Stimulated activated CD8-positive, alpha-beta memory T cell treated with anti-CD3 and anti-CD28 coated beads, Interleukin-7, amount 100 ng/mL, for 4 hours (primary cell): ENCODE data around the gene STIMATE.

Source experiments
- DNase-seq, 2 donors: peaks; one replicate each; pipeline ENCODE4 v3.0.0-alpha.2; 2020; ENCODE audit warnings: low read depth in 2 of 2

Gene STIMATE

GRCh38 chr3:52841981-52842340, 55.4 kb downstream of the STIMATE start:
- DNase-seq: no peak

- DNase-seq: no peak
These were observed 56.0 kb downstream of the STIMATE start for GRCh38 chr3:52841211-52841980.

GRCh38 chr3:52839892-52840545, 57.3 kb downstream of the STIMATE start:
- DNase-seq: no peak

GRCh38 chr3:52839268-52839575, 58.1 kb downstream of the STIMATE start:
- no peak for DNase-seq

- DNase-seq: no peak
These were observed 58.6 kb downstream of the STIMATE start for GRCh38 chr3:52838561-52839267.

GRCh38 chr3:52836986-52837385, 60.4 kb downstream of the STIMATE start:
- DNase-seq: no peak

- no peak for DNase-seq
These were observed 60.9 kb downstream of the STIMATE start for GRCh38 chr3:52836471-52836845.

GRCh38 chr3:52835766-52836470, 61.4 kb downstream of the STIMATE start:
- no peak for DNase-seq

GRCh38 chr3:52834871-52835501, 62.4 kb downstream of the STIMATE start, which contains the start of gene MUSTN1:
Gene MUSTN1, minus strand, starts transcription at chr3:52835019. Its CDS starts 71 bp downstream, at chr3:52834948.
- DNase-seq: no peak

- DNase-seq: no peak
These were observed 64.1 kb downstream of the STIMATE start for GRCh38 chr3:52833202-52833601.

GRCh38 chr3:52831500-52832301, 65.6 kb downstream of the STIMATE start:
- no peak for DNase-seq

- no peak for DNase-seq
These were observed 66.7 kb downstream of the STIMATE start, which contains the start of gene ITIH4 for GRCh38 chr3:52830535-52831258. Gene ITIH4, minus strand, starts transcription at chr3:52830672. Its CDS starts 30 bp downstream, at chr3:52830642.

- DNase-seq: no peak
These were observed 67.4 kb downstream of the STIMATE start for GRCh38 chr3:52829906-52830463.

- no peak for DNase-seq
These were observed 67.9 kb downstream of the STIMATE start for GRCh38 chr3:52829482-52829881.

GRCh38 chr3:52827866-52828376, 69.4 kb downstream of the STIMATE start:
- DNase-seq: no peak

- no peak for DNase-seq
These were observed 69.9 kb downstream of the STIMATE start for GRCh38 chr3:52827441-52827840.

- DNase-seq: no peak
These were observed 73.3 kb downstream of the STIMATE start for GRCh38 chr3:52824037-52824436.

GRCh38 chr3:52822363-52822762, 75.0 kb downstream of the STIMATE start:
- DNase-seq: no peak

GRCh38 chr3:52820736-52821135, 76.6 kb downstream of the STIMATE start:
- no peak for DNase-seq

- DNase-seq: no peak
These were observed 77.4 kb downstream of the STIMATE start for GRCh38 chr3:52819936-52820335.
